Stimulated activated CD4-positive, alpha-beta T cell treated with anti-CD3 and anti-CD28 coated beads, Interleukin-1b, Interleukin-23, amount 100 ng/mL, for 48 hours (primary cell): Measurements from ENCODE around the gene NINJ2.
"Not testable (repeated sequence)": the region's sequence is repeated elsewhere in the genome, so short reads cannot be mapped to it uniquely, and the experiment has no call there.

Experiments
- DNase-seq: peaks from one replicate; pipeline ENCODE4 v3.0.0-alpha.2; 2020

Gene NINJ2

GRCh38 chr12:639988-640387 is 23.3 kb downstream of the NINJ2 start:
- no peak for DNase-seq

DNA sequence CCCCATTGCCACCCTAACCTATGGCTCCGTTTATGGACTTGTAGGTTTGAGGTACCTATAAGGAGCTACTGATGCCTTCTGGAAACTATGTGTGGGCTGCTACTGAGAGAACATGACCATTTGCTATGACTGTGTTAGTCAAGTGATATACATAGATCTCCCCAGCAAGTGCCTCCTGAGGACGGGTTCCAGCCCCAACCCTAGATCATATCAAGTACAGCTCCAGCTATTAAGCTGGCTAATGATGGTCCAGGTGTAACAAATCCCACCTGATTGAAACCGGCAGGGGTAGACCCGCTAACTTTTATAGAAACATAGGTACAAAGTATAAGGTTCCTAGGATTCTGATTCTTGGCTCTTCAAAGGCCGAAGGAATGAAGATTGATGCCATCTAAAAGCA is 23.7 kb downstream of the NINJ2 start:
- DNase-seq = peak; percentile 42

- DNase-seq = no peak
Measured at GRCh38 chr12:638953-639557, 24.2 kb downstream of the NINJ2 start.

GRCh38 chr12:636632-637031 is 26.6 kb downstream of the NINJ2 start:
- no peak for DNase-seq

DNA sequence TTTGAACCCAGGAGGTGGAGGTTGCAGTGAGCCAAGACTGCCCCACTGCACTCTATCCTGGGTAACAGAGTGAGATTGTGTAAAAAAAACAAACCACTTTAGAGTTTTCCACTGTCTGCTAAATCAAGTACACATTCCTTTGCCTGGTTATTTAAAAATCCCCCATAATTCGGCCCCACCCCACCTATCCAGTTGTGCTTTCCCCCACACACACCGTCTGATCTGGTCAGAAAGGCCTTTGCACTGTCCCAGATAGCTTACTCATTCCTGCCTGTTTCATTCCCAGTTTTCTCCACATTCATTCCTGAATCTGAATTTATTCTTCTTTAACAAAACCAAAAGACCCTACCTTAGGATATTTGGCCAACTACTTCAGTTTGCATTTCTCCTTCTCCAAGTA is 29.5 kb downstream of the NINJ2 start:
- no peak for DNase-seq

DNA sequence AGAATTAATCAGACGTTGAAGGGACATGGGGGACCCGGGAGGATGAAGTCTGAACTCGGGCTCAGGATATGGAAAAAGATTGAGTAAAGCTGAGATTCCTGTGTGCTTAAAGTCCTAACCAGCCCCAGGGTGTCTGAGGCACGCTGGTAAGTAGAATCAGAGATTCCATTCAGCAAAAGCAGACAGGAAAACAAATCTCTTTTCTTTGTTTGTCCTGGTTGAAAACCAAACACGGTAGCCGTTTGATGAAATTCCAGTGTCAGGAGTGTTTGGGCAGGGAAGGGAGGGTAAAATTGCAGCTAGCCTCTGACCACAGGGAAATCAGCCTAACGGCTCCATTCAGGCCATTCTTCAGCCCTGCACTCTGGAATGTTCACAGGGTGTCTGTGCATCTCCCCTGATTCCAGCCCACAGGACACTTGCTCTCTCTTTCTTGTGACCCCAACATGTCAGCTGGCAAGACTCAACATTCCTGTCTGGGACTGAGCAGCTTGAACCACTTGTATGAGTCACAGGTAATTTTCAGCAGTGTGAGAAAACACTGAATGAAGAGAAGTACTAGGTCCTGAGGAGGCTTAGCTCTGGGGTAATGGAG is 31.0 kb downstream of the NINJ2 start:
- DNase-seq = no peak

DNA sequence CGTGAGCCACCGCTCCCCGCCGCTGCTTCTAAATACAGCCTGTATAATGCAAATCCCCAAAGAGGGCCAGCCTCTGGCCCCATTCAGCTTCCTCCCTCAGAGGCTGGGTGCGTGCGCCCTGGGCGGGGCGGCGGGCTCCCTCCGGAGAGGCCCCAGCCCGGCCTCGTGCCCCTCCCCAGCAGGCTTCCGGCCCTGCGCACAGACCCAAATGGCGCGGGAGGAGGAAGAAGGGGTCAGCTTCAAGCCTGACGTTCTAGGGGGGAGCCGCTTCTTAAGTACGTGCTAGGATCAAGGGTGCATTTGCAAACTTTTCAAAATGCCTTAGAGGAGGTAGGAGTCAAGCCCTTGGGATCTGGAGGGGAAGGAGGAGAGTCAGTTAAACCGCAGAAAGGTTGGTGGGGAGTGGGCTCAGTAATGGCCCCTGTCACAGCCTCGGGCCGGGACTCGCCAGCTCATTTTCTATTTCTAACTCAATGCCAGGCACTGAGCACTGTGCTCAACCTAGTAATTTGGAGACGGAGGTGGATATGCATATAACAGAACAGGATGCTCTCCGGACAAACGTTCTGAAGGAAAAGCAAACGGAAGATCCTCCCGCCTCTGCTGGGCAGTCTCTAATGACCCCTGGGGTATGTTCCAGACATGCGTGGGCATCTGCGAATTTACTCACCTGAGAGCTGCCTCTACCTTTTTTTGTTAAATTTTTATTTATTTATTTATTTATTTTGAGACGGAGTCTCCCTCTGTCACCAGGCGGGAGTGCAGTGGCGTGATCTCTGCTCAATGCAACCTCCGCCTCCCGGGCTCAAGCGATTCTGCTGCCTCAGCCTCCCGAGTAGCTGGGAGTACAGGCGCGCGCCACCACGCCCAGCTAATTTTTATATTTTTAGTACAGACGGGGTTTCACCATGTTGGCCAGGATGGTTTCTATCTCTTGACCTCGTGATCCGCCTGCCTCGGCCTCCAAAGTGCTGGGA is 32.3 kb downstream of the NINJ2 start:
- peak; percentile 66 for DNase-seq

DNA sequence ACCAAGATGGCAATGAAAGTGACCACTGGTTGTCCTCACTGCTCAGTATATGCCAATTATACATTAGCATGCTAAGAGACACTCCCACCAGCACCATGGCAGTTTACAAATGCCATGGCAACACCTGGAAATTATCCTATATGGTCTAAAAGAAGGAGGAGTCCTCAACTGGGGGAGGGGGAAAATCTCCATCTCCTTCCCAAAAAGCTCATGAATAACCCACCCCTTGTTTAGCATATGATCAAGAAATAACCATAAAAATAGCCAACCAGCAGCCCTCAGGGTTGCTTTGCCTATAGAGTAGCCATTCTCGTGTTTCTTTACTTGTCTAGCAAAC is 34.5 kb downstream of the NINJ2 start:
- DNase-seq = not testable (repeated sequence)

DNA sequence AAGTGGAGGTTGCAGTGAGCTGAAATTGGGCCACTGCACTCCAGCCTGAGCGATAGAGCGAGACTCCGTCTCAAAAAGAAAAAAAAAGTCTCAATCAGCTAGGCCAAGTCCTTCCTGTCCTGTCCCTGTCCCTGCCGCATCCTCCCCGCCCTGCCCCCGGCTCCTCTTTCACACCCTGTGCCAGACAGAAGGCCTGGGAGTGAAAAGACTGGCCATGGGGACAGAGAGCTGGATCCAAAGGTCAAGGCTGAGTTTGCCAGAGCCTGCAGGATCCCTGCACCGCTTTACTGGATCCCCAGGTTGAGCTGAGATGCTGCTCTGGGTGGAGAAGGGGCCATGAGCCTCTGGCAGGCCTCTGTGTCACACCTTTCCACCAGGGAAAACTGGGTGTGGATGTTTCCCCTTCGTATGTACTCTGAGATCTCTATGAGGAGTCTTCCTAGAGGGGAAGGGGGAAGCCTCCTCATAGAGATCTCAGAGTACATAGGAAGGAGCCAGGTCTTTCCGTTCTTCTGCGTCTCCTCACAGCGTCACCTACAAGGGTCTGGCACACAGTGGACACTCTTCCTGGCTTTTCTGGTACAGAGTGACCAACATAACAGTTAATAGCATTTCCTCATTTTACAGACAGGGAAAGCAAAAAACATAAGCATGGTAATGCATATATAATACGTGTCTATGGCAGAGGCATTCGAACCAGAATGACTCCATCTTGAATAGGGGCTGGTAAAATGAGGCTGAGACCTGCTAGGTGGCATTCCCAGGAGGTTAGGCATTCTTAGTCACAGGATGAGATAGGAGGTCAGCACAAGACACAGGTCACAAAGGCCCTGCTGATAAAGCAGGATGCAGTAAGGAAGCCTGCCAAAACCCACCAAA is 35.1 kb downstream of the NINJ2 start:
- no peak for DNase-seq

DNA sequence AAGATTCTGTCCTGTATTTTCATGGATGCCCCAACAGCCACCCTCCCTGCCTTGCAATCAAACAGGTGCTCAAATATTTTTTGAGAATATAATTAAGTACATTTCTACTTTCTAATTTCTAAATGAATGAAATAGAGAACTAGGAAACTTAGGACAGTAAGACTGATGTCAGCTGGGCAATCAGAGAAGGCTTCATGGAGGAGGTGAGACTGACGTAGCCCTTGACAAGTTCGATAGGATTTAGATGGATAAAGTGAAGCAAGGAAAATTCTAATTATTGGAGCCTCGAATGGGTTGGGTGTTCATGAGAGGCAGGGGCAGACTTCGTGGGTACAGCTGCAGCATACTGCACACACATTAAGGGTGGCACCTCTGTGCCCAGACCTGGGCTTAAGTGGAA is 36.0 kb downstream of the NINJ2 start:
- no peak for DNase-seq

GRCh38 chr12:625998-626397 is 37.2 kb downstream of the NINJ2 start:
- DNase-seq = no peak

- no peak for DNase-seq
Measured at GRCh38 chr12:623865-624372, 39.3 kb downstream of the NINJ2 start.

DNA sequence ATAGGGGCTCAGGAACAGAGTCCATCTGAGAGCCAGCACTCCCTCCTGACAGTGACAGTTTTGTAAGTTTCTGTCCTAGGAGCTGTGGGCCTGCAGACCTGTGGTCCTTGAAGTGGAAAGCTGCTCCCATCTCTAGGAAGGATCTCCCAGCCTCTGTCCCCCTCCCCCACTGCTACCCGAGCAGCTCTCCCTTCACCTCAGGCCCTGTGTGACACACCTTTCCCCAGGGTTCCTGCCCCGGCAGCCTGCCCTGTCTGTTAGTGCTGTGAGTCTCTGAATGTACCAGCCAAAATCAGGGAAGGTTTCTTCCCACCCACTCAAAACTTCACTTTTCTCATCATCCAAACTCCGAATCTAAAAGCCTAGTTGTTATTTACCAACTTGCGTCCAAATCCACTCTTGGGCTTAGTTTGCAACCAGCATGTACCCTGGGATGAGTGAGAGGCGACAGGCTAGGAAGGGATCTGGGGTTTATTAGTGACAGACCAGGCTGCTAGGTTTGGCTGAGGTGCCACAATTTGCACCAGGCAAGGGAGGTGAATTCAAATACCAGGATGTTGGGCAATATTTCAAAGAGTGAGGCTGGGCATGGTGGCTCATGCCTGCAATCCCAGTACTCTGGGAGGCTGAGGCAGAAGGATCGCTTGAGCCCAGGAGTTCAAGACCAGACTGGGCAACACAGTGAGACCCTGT is 39.9 kb downstream of the NINJ2 start:
- DNase-seq = no peak

- no peak for DNase-seq
Measured at GRCh38 chr12:622416-622815, 40.8 kb downstream of the NINJ2 start.

DNA sequence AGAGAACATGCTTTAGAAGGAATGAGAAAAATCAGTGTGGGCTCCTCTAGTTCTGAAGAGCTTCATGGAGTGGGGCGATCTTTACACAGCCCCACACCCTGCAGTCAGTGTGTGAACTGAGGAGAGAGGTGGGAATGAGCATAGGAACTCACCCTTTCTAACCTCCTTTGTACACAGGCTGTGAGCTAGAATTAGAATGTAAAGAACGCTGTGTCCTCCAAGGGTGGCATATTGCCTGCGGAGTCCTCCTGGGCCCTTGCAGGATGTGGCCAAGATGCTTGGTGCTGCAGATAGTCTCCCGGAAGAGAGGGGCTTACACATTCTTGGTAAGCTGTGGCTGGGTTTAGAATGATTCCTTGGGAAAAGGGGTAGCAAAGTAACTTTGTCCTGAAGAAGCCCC is 43.9 kb downstream of the NINJ2 start:
- no peak for DNase-seq

DNA sequence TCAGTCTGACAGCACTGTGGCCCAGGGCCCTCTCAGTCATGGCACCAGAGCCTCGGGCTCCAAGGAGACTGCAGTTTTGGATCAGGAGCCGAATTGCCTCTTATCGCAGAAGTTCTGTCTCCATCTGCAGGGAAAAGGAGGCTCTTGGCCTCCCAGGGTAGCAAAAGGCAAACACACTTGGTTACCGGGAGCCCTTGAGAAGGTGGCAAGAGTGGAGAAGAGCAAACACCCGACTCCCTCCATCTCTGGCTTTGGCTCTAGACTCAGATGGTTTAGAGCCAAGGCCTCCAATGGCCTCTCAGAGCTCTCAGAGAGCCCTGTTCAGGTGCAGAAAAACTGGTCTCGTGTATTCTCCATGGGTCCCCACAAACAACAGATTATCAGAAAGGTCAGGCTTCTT is 44.6 kb downstream of the NINJ2 start:
- no peak for DNase-seq

DNA sequence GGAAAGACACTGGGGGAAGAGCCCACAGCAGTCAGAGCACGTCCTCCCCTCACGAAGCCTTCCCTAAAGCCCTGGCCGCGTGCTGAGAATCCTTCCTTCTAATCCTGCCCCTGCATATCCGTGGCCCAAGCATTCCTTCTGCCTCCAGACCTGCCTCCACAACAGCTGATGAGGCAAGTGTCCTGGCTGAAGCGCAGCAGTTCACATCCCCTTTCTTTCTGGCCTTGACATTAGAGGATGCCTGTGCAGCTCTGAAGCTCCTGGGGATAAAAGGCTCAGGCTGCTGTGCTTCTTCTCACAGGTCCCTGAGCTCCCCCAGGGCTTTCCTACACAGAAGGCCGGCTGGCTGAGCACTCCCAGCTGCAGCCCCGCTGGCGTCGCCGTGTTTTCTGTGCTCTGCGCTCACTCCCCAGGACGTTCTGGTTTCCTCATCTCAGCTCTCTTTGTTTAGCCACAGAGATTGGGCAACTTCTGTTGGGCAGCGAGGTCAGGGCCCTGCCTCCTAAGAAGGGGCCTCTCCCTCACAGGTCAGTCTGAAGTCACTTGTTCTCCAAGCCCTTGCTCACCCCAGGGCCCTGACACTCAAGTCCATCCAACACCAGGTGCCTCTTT is 45.8 kb downstream of the NINJ2 start:
- DNase-seq = no peak

- no peak for DNase-seq
Measured at GRCh38 chr12:615620-616019, 47.6 kb downstream of the NINJ2 start.

- DNase-seq = no peak
Measured at GRCh38 chr12:614411-614970, 48.8 kb downstream of the NINJ2 start.

DNA sequence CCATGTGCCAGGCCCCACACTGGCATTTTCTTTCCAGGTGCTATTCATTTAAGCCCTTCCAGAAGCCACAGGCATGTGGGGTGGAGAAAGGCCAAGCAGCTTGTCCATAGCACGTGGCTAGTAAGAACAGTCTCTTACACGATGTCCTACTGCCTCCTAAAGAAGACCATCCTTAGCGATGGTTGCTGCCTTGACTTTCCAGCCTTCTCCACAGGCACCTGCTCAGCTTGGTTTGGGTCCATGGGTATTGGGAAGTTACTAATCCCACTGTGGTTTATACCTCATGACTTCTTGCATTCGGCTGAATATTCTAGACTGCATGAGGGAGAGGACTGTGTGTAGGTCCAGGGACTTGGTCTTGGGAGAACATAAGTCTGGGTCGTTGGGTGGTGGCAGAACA is 49.2 kb downstream of the NINJ2 start:
- DNase-seq = no peak

DNA sequence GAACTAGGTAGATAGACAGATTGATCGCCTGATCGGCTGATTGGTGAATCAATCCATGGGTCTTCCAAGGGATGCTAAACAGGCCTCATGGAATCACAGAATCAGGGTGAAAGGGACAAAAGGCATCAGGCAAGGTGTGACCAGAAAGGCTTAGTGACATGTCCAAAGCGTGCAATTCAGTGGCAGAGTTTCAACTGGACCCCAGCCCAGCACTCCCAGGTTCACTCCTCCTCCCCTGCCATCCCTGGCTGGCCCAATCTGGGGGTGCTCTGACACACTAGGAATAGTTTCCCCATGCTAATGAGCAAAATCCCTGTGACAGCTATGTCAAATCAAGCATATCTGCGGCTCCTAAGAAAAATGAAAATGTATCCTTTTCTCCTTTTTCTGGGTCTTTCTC is 50.4 kb downstream of the NINJ2 start:
- DNase-seq = no peak

GRCh38 chr12:612293-612692 is 51.0 kb downstream of the NINJ2 start:
- DNase-seq = no peak
